TTC549 (cell line): ENCODE measurements around the gene RAB31.

Experiments
- FAIRE-seq: peaks from 2 replicates; lab custom pipeline; 2012; peaks lifted over from hg19 to GRCh38; lab: Jason Lieb, UNC

RAB31 gene

DNA sequence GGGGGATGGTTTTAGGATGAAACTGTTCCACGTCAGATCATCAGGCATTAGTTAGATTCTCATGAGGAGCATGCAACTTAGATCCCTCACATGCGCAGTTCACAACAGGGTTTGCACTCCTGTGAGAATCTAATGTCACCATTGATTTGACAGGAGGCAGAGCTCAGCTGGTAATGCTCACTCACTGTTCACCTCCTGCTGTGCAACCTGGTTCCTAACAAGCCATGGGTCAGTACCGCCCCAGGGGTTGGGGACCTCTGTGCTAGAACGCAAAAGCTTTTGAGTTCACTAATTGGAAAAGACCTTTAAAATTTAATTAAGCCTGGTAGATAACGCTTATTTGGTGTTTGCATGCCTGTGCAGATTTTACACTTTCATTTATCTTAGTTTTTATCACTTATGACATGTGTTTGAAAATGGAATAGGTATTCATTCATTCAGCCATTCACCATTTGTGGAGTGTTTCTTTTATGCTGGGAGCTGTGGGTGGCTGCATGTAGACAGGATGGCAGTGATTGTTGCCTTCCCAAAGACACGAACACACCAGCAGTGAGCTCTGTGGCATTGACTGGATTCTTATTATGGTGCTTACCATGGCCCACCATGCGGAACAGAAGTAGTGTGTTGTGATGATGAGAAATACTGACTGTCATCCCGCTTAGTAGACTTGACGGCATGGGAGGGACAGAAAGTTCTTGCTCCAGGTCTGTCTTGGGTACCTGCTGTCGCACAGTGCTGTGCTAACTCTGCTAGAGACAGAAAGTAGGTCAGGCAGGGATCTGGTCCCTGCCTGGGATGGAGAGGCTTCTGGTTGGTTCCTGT is 6.4 kb downstream of the RAB31 start:
- no peak for FAIRE-seq

GRCh38 chr18:9715088-9715343 is 6.9 kb downstream of the RAB31 start:
- FAIRE-seq: no peak

GRCh38 chr18:9715978-9716774 is 8.1 kb downstream of the RAB31 start:
- FAIRE-seq: no peak

GRCh38 chr18:9716780-9717563 is 8.9 kb downstream of the RAB31 start:
- FAIRE-seq: no peak

DNA sequence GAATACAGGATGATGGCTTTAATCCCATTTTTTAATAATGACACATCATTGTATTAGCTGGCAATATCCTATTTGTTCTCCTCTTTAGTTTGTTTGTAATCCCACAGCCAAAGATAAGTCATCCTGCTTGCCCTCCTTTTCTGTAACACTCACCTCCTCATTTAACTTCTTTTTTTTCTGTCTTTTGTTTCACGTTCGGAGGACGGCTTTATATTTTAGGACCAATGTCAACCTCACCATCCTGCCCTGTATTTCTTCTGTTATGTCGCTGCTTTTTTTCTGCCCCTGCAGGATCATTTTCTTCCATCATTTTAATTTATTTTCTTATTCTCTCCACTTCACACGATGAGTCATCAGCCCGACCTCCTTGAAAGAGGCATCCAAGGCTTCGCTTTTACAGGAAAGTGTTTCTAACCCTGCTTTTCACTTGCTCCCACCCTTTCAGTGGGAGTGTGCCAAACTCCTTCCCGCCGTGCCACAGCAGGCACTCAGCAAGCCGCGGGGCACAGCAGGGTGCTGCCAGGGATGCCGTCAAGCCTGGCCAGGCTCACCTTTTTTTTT is 11.4 kb downstream of the RAB31 start:
- FAIRE-seq: no peak

- FAIRE-seq: no peak
Observed at GRCh38 chr18:9720327-9720726, 12.2 kb downstream of the RAB31 start.

- FAIRE-seq: no peak
Observed at GRCh38 chr18:9721893-9722550, 13.9 kb downstream of the RAB31 start.

GRCh38 chr18:9722691-9723090 is 14.6 kb downstream of the RAB31 start:
- no peak for FAIRE-seq

- no peak for FAIRE-seq
Observed at GRCh38 chr18:9724797-9725585, 16.9 kb downstream of the RAB31 start.

DNA sequence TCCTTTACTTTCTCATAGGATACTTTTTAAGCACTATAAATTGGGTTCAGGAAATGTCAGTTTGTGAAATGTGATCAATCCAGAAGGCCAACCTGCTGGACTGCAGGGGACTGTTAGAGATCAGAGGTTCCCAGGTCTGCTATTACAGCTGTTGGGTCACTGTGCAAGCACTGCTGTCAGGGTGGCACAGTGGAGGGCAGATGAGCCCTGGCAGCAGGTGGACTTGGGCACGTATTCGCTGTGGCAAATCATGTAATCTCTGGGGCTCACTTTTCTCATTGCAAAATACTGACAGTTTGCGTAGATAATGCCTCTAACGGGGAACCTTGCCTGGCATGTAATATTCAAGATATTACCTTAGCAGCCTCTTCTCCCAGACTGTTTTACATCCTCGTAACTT is 18.1 kb downstream of the RAB31 start:
- FAIRE-seq: no peak

GRCh38 chr18:9726936-9727335 is 18.8 kb downstream of the RAB31 start:
- no peak for FAIRE-seq

- FAIRE-seq: no peak
Observed at GRCh38 chr18:9730786-9731185, 22.7 kb downstream of the RAB31 start.

- no peak for FAIRE-seq
Observed at GRCh38 chr18:9731380-9731779, 23.3 kb downstream of the RAB31 start.

- FAIRE-seq: no peak
Observed at GRCh38 chr18:9732031-9732430, 23.9 kb downstream of the RAB31 start.

DNA sequence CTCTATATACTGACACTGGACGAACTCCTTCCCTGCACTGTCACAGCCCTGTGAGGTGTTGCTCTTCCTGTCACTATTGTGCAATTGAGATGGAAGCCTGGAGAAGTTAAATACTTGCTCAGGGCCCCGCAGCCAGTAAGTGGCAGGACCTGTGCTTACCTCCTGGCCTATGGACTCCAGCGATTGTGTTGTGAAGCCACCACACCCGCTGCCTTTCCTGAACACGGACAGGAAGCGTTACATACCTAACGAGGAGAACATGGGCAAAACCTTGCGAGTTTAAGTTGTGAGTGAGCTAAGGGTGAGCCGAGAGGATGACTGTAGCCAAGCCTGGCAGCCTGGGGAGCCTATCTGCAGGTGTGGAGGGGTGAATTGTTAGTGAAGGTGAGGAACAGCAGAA is 26.1 kb downstream of the RAB31 start:
- no peak for FAIRE-seq

- FAIRE-seq: no peak
Observed at GRCh38 chr18:9735238-9735637, 27.1 kb downstream of the RAB31 start.

DNA sequence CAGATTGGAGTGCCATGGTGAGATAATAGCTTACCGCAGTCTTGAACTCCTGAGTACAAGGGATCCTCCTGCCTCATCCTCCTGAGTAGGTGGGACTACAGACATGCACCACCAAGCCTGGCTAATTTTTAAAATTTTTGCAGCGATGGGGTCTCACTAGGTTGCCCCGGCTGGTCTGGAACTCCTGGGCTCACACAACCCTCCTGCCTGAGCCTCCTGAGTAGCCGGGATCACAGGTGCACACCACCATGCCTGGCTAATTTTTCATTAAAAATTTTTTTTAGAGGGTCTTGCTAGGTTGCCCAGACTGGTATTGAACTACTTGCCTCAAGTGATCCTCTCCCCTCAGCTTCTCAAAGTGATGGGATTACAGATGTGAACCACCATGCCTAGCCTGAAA is 27.8 kb downstream of the RAB31 start:
- no peak for FAIRE-seq

- no peak for FAIRE-seq
Observed at GRCh38 chr18:9736286-9736835, 28.3 kb downstream of the RAB31 start.

- FAIRE-seq: no peak
Observed at GRCh38 chr18:9737006-9737405, 28.9 kb downstream of the RAB31 start.

GRCh38 chr18:9737472-9738121 is 29.5 kb downstream of the RAB31 start:
- FAIRE-seq: no peak
